Right renal cortex interstitium (tissue), 3 donors: ENCODE results near the gene SMIM43. TPM values are rescaled to one million over a fixed set of nuclear protein-coding genes. Genes with fewer than 3 reads are reported as not detected.
"Not testable (repeated sequence)": the region's sequence is repeated elsewhere in the genome, so short reads cannot be mapped to it uniquely, and the experiment has no call there.

Experiments used
- DNase-seq, 3 donors: peaks; one replicate each; pipeline ENCODE4 v3.0.0-alpha.2; 2013; ENCODE audit warnings: low read depth in 3 of 3, low spot score in 2 of 3
- polyA plus RNA-seq, 3 donors: library from polyadenylated mRNA; unstranded; fragments of 120-200 nt; gene quantifications; one replicate each; pipeline ENCODE4 v1.2.1, GENCODE V29; 2013; ENCODE audit not compliant: insufficient read length in 3 of 3

SMIM43 gene
- polyA plus RNA-seq, 3 donors = 0.35 to 0.85 (median 0.57) TPM

DNA sequence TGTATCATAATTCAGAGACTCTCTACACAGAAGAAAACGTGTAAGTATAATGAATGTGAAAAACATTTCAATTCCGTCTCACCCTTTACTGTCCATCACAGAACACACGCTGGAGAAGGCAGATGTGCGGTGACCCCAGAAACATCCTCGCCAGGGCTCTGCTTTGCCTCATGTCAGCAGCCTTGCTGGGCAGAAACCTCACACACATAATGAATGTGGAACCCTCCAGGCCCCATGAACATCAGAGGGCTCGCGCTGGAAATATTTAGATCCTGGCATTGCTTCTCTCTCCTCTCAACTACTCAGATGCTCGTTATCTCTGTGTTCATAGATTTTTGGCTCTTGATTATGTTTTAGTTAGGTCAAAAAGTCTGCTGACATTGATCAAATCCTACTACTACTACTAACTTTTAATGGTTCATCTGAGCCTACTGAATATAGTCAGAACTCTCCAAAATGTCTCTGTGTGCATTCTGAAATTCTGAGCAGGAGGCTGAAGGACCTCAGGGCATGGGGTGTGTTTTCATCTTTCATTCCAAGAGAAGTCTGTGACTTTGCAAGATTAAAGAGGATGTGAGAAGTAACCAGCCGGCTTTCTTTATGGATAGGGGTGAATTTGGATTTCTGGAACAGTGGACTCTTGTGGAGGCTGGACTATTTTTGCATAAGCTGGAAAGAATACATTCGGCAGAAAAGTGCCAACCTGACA lies 27.0 kb downstream of the SMIM43 start:
- no peak for DNase-seq

DNA sequence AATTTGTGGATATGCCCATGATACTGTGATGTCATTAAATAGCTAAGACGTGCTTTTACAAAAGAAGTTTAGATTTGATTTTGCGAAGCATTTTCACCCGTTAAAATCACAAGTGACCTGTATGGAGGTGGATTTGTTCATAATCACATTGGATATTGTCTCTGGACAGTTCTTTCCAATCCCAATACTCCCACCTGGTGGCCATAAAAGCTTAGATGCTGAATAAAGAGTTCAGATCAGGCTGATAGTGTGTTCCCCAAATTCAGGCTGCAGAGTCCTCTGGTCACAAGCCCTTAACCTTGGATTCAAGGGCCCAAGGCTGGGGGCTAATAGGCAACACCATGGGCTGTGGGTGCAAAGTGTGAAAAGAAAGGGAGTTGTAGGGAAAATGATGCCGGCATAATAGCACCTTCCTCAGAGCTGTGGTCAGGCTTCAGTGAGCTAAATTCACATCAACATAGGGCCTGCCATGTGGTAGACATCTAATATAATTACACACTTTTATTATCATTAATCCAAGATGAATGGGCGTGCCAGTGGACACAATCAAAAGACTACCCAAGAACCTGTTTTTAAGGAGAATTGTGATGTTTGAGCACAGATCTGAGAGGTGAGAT lies 28.1 kb downstream of the SMIM43 start:
- DNase-seq = no peak

DNA sequence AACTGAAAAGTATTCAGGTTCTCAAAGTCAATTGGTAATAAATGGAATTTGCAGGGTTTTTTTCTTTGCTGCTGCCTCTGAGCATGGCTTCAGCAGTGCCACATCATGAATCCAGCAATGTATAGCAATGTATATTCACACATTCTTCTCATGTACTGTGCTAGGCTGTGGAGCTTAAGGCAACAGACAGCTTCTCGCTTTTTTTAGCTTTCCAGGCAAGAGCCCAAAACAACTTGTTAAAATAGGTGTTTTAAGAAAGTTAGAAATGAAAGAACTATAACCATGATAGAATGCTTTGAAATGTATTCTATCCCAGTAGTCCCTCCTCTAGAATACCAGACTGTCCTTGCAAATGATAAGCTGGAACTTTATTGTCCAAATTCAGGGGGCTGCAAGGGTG lies 30.4 kb downstream of the SMIM43 start:
- no peak for DNase-seq

DNA sequence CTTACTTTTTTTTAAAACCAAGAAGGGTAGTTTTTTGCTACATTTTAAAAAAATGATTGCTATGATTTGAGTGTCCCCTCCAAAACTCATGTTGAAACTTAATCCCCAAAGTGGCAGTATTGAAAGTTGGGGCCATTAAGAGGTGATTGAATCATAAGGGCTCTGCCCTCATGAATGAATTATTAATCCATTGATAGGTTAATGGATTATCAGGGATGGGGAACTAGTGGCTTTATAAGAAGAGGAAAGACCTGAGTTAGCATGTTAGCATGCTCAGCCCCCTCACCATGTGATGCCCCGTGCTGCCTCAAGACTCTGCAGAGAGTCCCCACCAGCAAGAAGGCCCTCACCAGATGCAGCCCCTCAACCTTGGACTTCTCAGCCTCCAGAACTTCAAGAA lies 31.0 kb downstream of the SMIM43 start:
- no peak for DNase-seq

DNA sequence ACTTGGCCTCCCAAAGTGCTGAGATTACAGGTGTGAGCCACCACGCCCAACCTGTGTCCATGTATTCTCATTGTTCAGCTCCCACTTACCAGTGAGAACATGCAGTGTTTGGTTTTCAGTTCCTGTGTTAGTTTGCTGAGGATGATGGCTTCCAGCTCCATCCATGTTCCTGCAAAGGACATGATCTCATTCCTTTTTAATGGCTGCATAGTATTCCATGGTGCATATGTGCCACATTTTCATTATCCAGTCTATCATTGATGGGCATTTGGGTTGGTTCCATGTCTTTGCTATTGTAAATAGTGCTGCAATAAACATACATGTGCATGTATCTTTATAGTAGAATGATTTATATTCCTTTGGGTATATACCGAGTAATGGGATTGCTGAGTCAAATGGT lies 35.2 kb downstream of the SMIM43 start:
- not testable (repeated sequence) for DNase-seq

DNA sequence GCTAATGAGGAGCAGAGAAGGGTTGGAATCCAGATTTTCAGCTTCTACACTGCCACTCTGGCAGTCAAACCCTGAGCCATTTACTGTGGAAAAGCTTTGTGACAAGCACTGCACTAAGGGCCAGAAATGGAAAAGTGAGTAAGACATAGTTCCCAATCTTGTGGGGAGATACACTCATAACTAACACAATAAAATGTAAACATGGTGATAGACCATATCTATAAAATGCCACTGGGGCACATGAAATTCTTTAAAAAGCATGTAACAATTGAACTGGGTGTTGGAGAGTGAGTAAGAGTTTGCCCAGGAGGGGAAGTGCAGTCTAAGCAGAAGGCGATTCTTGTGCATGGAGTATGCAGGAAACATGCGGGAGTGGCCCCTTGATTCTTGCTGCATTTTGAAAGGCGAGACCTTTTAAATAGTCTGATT lies 36.2 kb downstream of the SMIM43 start:
- no peak for DNase-seq

DNA sequence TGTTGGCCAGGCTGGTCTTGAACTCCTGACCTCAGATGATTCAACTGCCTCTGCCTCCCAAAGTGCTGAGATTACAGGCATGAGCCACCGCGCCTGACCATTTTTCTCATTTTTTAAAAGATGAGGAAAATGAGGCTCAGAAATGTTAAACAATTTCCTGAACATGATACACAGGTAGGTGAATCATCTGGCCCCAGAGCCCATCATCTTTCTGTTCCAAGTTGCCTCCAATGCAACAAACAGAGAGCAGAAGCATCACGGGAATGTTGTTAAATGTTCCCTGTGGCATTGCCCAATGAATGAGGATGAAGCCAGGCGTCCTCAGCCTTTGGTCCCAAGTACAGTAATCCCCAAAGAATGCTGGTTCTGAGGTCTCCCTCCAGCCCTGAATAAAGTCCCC lies 36.9 kb downstream of the SMIM43 start:
- no peak for DNase-seq

DNA sequence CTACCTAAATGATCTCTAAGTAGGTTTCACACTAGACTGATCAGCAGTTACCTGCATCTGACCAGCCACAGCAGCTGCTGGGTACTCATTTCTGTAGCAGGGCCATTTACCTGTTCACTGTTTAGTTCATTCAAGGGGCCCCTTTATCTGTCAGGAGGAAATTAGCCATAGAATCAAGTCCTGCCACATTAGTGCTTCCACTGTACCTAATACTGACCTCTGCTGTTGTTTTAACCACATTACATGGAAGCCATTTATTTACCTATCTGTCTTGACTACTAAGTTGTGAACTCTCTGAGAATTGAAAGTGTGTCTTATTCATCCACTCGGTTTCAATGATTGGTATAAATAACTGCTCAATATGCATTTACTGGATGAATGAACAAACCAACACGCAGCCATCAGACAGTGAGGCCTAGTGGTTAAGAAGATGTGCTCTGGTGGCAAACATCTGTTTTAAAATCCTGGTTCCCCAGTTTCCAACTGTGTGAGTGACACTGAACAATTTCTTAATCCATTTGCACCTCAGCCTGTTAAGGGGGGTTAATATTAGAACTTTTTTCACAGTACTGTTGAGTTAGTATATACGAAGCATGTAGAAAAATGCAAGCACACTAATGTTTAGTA lies 38.2 kb downstream of the SMIM43 start:
- no peak for DNase-seq

DNA sequence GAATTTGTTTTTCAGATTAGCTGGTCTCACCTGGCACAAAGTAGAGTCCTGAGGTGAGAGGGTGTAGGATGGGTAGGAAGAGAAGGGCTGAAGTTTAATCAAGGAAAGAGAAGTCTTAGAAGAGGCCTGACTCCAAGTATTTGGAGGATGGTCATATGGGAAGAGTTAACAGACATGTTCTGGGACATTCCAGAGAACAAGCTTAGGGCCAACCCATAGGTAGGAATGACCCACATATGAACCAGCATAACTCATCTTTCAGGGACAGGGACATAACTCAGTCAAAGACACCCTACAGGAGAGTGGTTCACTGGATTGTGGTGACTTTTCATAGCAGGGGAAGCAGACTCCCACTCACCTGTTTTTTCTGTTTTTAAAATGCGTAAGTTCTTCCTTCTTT lies 40.3 kb downstream of the SMIM43 start:
- DNase-seq = no peak

DNA sequence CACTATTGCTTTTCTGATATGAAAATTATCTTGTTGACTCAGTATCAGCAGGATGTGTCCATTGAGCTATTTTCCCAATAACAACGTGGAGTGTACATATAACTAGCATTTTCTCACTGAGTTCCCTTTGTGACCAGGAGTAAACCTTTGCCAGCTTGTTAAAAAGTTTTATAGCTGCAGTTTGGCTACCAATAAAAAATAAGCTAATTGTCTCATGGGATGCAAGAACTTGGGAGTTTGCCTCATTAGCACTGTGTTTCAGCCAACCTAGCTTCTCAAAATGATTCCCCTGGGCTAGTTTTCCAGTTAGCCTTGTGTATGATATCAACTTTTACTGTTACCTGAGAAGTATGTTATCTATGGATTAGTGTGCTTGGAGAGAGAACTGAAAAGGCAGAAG lies 43.3 kb downstream of the SMIM43 start:
- no peak for DNase-seq

DNA sequence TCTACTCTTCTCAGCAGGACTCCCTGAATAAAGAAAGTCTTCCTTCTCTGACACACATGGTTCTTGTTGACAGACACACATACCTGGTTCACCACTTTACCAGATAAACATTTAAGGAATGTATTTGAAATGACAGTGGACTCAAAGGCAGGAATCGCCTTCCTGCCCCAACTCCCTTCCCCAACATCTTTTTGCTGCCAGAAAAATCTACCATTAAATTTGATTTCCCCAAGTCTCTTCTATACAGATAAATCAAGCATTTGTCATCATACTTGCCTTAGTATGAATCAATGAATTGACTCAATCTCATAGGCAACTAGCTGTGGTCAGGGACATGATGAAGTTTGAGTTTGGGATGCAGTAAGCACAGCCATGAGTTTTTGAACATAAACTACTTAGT lies 44.9 kb downstream of the SMIM43 start:
- no peak for DNase-seq

DNA sequence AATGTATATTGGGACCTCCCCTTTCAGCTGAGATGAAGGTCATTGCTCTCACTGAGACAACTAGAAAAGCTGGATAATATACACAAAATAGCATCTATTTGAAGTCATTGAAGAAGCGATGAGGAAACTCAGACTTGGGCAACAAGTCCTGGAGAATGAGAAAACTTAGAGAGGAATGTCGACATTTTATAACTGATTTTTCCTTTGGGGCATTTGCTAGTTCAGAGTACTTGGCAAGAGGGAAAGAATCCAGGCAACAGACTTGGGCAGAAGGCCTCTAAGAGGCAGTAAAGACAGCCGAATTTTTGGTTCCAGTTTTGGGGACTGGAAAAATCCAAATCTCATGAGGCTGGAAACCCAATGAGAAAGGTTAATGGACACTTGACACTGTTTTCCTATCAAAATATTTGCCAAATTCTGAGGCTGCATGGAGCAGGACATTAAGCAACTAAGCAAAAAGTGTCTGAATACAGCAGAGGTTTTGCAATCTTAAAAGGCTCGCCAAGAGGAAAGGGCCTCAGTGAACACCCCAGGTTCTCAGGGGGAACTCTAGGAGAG lies 47.2 kb downstream of the SMIM43 start:
- no peak for DNase-seq

DNA sequence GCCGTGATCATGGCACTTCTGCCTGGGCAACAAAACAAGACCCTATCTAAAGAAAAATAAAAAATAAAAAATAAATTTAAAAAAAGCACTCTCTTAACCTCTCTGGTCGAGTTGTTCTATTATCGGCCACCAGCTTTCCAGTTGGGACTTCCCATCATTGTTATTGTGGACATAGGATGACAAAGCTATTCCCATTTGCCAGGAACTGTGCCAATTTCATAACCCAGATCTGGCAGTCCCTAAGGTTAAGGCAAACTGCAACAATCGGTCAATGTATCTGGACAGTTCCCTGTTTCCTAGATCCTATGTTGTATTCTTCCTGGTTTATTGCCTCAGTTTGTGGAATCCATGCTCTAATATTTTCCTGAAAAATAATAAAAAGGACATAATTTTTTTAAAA lies 50.4 kb downstream of the SMIM43 start:
- DNase-seq = no peak

DNA sequence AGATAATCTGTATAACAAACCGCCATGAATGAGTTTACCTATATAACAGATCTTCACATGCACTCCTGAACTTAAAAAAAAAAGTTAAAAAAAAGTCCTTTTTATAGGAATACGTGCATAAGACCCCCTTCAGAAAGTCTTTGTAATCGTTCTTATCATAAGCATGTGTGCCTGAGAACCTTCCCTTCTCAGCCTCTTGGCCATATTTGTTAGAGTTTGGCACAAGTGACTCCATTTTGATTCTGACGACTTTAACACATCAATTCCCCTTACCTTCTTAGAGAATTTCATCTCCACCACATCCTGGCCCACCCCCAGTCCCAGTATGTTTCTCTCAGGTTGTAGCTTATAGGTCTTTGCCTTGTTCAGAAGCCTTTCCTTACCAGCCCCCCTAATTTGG lies 52.2 kb downstream of the SMIM43 start:
- DNase-seq = no peak

DNA sequence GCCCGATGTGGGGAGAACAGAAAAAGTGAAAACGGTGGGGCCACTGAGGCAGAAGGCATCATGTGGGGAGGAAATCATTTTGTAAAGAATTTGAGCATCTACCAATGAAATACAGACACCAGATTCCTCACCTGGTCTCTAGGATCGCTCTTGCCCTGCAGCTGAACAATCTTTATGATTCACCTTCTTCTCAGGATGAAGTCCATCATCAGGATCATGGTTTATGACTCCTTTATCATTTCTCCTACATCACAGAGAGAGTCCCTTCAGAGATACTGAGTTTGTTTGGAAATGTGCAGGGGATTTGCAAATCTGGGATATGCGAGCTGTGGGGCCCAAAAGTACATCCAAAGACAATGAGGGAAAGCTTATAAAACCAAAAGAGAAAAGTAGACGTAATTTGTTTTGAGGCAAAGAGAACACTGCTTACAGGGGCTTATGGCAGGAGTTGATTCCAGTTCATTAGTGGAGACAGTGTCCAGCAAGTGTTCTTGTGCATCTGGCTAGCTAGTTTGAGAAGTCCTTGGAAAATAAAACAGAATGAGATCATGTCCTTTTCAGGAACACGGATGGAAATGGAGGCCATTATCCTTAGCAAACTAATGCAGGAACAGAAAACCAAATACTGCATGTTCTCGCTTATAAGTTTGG lies 52.8 kb downstream of the SMIM43 start:
- no peak for DNase-seq

DNA sequence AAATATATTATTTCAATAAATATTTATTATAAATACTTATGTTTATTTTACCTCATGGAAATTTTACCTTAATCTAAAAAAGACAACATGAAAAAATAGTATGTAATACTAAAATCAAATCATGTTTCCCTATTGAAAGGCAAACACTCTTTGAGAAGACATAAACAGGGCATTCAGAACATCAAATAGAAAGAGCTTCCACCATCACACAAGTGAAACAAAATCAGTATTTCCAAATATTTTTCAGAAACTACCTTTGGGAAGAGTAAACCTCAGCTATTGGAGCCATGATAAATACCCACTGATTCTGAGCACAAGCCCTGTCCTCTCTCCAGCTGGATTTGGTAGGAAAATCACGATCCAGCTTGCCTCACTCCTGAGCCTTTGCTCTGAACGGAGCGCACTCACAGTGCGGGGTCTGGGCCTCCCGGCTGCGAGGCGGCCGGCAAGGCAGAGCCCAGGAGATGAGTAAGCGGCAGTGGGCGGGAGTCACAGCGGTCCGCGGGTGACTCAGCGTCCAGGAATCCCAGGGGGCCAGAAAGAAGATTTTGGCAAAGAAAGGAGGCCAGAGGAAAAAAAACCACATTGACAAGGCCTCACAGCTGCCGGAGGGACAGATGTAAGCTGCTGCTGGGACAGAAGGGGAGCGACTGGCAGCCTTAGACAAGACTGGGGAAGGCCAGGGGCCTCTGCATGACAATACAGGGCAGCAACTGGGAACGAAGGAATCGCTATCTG lies 53.5 kb downstream of the SMIM43 start:
- DNase-seq = peak; percentile 36 to 44 (median 39)

DNA sequence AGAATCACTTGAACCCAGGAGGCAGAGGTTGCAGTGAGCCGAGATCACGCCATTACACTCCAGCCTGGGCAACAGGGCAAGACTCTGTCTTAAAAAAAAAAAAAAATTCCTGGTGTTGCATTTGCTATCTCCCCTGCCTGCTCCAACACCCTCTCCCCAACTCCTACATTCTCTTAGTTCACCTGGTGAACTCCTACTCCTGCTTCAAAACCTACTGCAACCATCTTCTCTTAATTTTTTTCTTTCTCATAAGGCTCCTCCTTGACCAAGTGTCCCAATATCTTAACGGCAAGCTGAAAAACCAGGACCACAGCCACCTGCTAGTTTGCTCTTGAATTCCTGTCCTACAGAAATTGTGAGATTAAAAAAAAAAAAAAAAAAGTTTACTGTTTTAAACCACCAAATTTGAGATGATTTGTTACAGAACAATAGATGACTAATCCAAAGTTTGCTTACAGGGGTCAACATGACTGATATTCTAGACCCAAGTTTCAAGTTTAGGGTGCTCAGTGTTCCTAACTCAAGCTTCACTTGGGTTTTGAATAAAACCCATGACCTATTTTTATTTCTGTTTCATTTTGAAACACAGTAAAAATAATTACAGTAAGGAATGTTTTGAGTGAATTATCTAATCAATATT lies 55.1 kb downstream of the SMIM43 start:
- DNase-seq = no peak
